Natural killer cell (primary cell): Measurements from ENCODE around the gene MID1. TPM values are rescaled to one million over a fixed set of nuclear protein-coding genes. Genes with fewer than 3 reads are reported as not detected.

Experiments
- ATAC-seq, 3 donors: fragments of 150-1000 bp in 2 of 3; fragments of 200-7000 bp in 1 of 3; cut with Tn5 transposase; 1 replicate in 1 of 3; 2 replicates in 2 of 3; pipeline ENCODE4 v1.10.0; 2021; ENCODE audit warnings: mild to moderate bottlenecking in 2 of 3, moderate library complexity in 2 of 3
- DNase-seq, 2 donors: peaks; one replicate each; pipeline versions ENCODE4 v3.0.0 to v3.0.0-alpha.2; 2013 to 2021; ENCODE audit warnings: mixed read lengths in 1 of 2
- H3K27ac ChIP-seq: one replicate; pipeline ENCODE4 v1.5.1; 2013; ENCODE audit warnings: mild to moderate bottlenecking, low read length
- H3K27me3 ChIP-seq: one replicate; pipeline ENCODE4 v1.6.1; 2013; ENCODE audit warnings: low read length; ENCODE audit not compliant: control insufficient read depth, insufficient read depth
- H3K36me3 ChIP-seq: one replicate; pipeline ENCODE4 v1.6.1; 2013; ENCODE audit warnings: low read length; ENCODE audit not compliant: control insufficient read depth, insufficient read depth
- H3K4me1 ChIP-seq: one replicate; pipeline ENCODE4 v1.6.1; 2013; ENCODE audit warnings: low read length; ENCODE audit not compliant: control insufficient read depth, insufficient read depth
- H3K4me3 ChIP-seq: one replicate; pipeline ENCODE4 v1.5.1; 2013; ENCODE audit warnings: low read length
- H3K9me3 ChIP-seq: one replicate; pipeline ENCODE4 v1.6.1; 2013; ENCODE audit warnings: low read length; ENCODE audit not compliant: control insufficient read depth, insufficient read depth
- H3K27ac Mint-ChIP-seq, 2 donors: one replicate each; pipeline ENCODE4 v1.8.0; 2022; ENCODE audit warnings: mild to moderate bottlenecking in 2 of 2, mixed read lengths in 2 of 2, moderate library complexity in 1 of 2
- H3K27me3 Mint-ChIP-seq, 2 donors: one replicate each; pipeline ENCODE4 v1.8.0; 2022; ENCODE audit warnings: low read depth in 2 of 2, mixed read lengths in 2 of 2
- H3K36me3 Mint-ChIP-seq: one replicate; pipeline ENCODE4 v1.8.0; 2022; ENCODE audit warnings: mixed read lengths
- H3K4me1 Mint-ChIP-seq, 2 donors: one replicate each; pipeline ENCODE4 v1.8.0; 2022; ENCODE audit warnings: mixed read lengths in 2 of 2
- H3K4me3 Mint-ChIP-seq: one replicate; pipeline ENCODE4 v1.8.0; 2022; ENCODE audit warnings: mild to moderate bottlenecking, moderate library complexity, mixed read lengths
- H3K9me3 Mint-ChIP-seq, 2 donors: one replicate each; pipeline ENCODE4 v1.8.0; 2022; ENCODE audit warnings: mixed read lengths in 2 of 2
- WGBS: methylation state at CpG from one replicate; pipeline ENCODE4 v1.1.7; 2013; ENCODE audit warnings: missing lambda C conversion rate; ENCODE audit not compliant: insufficient coverage; 5-methylcytosine and 5-hydroxymethylcytosine counted together
- intact Hi-C: fragments of 100-400 bp; cut with micrococcal nuclease; formaldehyde crosslinking; loops from one replicate; pipeline ENCODE4 v1.14.2; 2022
- total RNA-seq, 4 donors: library from RNA; stranded (reverse); fragments of 120-200 nt in 1 of 4; gene quantifications; one replicate each; pipeline versions ENCODE4 v1.2.3 to v1.2.4, GENCODE V29; 2013 to 2022
- TF ChIP-seq, protein P1 (sequence below): fragments of 200-600 bp; IDR thresholded peaks from one replicate; pipeline ENCODE4 v1.8.0; 2022; ENCODE audit warnings: antibody characterized with exemption

Gene MID1
- total RNA-seq, 3 donors from 2014 or later (not counting 1 experiment from before 2014, with no cell fraction given): not detected

DNA sequence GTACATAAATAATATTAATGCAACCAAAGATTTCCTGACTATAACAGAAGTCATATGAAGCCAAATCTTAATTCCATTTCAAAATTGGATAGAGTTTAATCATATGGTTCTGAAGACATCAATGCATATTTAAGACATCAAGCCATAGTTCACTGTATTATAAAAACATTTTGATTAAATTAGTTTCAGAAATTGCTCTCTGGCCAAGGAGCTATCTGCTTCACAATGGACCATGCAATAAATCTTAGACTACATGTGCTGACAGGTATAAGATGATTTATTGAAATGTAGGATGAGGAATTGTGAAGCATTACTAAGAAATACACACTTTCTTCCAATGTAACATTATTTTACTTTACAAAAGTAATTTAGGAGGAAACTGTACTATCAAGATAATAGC lies 81.6 kb downstream of the MID1 start:
- no peaks in the 10 kb centered on the region for H3K27me3 ChIP-seq
- peaks cover 0 to 7% of the 10 kb centered on the region in 2 donors for H3K27me3 Mint-ChIP-seq
- H3K9me3 Mint-ChIP-seq: no peaks in the 10 kb centered on the region
- no peaks in the 10 kb centered on the region for H3K9me3 ChIP-seq
- no peaks in the 10 kb centered on the region for H3K36me3 ChIP-seq
- TF ChIP-seq, protein P1, sequence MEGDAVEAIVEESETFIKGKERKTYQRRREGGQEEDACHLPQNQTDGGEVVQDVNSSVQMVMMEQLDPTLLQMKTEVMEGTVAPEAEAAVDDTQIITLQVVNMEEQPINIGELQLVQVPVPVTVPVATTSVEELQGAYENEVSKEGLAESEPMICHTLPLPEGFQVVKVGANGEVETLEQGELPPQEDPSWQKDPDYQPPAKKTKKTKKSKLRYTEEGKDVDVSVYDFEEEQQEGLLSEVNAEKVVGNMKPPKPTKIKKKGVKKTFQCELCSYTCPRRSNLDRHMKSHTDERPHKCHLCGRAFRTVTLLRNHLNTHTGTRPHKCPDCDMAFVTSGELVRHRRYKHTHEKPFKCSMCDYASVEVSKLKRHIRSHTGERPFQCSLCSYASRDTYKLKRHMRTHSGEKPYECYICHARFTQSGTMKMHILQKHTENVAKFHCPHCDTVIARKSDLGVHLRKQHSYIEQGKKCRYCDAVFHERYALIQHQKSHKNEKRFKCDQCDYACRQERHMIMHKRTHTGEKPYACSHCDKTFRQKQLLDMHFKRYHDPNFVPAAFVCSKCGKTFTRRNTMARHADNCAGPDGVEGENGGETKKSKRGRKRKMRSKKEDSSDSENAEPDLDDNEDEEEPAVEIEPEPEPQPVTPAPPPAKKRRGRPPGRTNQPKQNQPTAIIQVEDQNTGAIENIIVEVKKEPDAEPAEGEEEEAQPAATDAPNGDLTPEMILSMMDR: no peak
- no peaks in the 10 kb centered on the region for H3K36me3 Mint-ChIP-seq
- intact Hi-C loops: no loop called here
- no peak overlapping the region for H3K27ac Mint-ChIP-seq
- no peak overlapping the region for H3K4me3 Mint-ChIP-seq
- no peak overlapping the region for H3K27ac ChIP-seq
- no peaks in the 10 kb centered on the region for H3K4me1 ChIP-seq
- no peak for ATAC-seq
- H3K4me3 ChIP-seq: no peak overlapping the region
- no peaks in the 10 kb centered on the region for H3K4me1 Mint-ChIP-seq
- no peak for DNase-seq

DNA sequence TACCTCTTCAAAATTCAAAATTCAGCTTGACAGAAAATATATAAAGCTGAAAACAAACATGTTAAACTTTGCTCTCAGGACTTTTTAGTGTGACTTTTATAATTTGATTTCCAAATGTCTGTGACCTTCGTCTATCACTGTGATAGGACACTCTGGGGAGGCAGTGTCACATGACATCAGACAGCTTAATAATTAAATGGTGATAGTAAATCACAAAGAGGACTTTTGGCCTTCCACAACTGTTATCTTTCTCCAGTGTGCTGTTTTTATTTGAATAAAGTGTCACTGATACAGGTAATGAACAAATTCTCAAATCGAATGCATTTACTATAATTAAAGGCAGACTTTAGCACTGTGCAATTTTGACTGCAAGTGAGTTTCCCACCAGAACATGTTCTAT lies 83.1 kb downstream of the MID1 start:
- WGBS: 100% methylated on average over 1 of the region's 2 CpGs
- Mint-ChIP-seq H3K9me3 (no peaks in the 10 kb centered on the region), H3K36me3 (no peaks in the 10 kb centered on the region), H3K27me3 (peaks cover 2 to 7% of the 10 kb centered on the region in 2 donors), H3K4me1 (no peaks in the 10 kb centered on the region), H3K4me3 (no peak overlapping the region), H3K27ac (no peak overlapping the region)
- Histone ChIP-seq H3K27me3 (no peaks in the 10 kb centered on the region), H3K9me3 (no peaks in the 10 kb centered on the region), H3K4me3 (no peak overlapping the region), H3K27ac (no peak overlapping the region), H3K36me3 (no peaks in the 10 kb centered on the region), H3K4me1 (no peaks in the 10 kb centered on the region)
- ATAC-seq (no peak), DNase-seq (no peak)
- TF ChIP-seq, protein P1: no peak
- intact Hi-C loops: no loop called here

- H3K27ac Mint-ChIP-seq: no peak overlapping the region
- intact Hi-C loops: no loop called here
- WGBS: 92% methylated on average over 5 of the region's 5 CpGs
Measured at GRCh38 chrX:10536744-10537143, 83.6 kb downstream of the MID1 start.

DNA sequence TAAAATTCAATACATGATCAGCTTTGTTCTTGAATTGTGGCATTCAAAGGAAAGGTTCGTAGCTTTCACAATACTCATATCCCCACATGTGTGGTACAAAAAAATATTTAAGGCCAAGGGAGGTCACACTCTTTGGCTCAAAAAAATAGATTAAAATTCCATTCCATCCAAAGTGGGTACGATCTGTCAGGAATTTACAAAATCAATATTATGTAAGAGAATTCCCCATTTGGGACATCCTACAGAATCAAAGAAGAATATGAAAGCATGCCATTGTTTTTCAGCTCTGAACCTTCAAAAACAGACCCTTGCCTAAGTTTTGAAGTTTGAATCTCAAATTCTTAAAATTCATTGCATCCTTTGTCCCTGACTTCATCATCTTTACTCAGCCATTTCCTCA lies 85.8 kb downstream of the MID1 start:
- ATAC-seq (no peak), DNase-seq (no peak)
- Histone ChIP-seq H3K36me3 (no peaks in the 10 kb centered on the region), H3K27me3 (no peaks in the 10 kb centered on the region), H3K4me3 (no peak overlapping the region), H3K9me3 (no peaks in the 10 kb centered on the region), H3K4me1 (no peaks in the 10 kb centered on the region), H3K27ac (no peak overlapping the region)
- H3K36me3 Mint-ChIP-seq: no peaks in the 10 kb centered on the region
- no peak overlapping the region for H3K27ac Mint-ChIP-seq
- no peaks in the 10 kb centered on the region for H3K9me3 Mint-ChIP-seq
- no CpG with 5 or more reads among the region's 2 CpGs for WGBS
- no peak overlapping the region for H3K4me3 Mint-ChIP-seq
- TF ChIP-seq, protein P1: no peak
- intact Hi-C loops: no loop called here
- H3K27me3 Mint-ChIP-seq: peaks cover 2 to 7% of the 10 kb centered on the region in 2 donors
- H3K4me1 Mint-ChIP-seq: no peaks in the 10 kb centered on the region

More at GRCh38 chrX:10536744-10537143, 83.6 kb downstream of the MID1 start:
- H3K36me3 Mint-ChIP-seq: no peaks in the 10 kb centered on the region
- H3K4me3 Mint-ChIP-seq: no peak overlapping the region
- Histone ChIP-seq H3K27ac (no peak overlapping the region), H3K9me3 (no peaks in the 10 kb centered on the region), H3K4me3 (no peak overlapping the region), H3K27me3 (no peaks in the 10 kb centered on the region), H3K36me3 (no peaks in the 10 kb centered on the region), H3K4me1 (no peaks in the 10 kb centered on the region)
- no peaks in the 10 kb centered on the region for H3K9me3 Mint-ChIP-seq
- TF ChIP-seq, protein P1: no peak
- peaks cover 2 to 7% of the 10 kb centered on the region in 2 donors for H3K27me3 Mint-ChIP-seq
- H3K4me1 Mint-ChIP-seq: no peaks in the 10 kb centered on the region
- DNase-seq (no peak), ATAC-seq (no peak)
